ENCODE measurements around the gene ARMC9.

ARMC9 gene

GRCh38 chr2:231293163-231293562 lies 94.7 kb downstream of the ARMC9 start:
- Histone ChIP-seq H4K20me1 (ENCODE audit: insufficient read depth) (no peaks in the 10 kb centered on the region), H3K36me3 (ENCODE audit: insufficient read depth) (no peaks in the 10 kb centered on the region), H3K4me3 (IDR thresholded peaks at IDR 0.05; ENCODE audit: insufficient read depth, low read depth, low read length) (no peak overlapping the region), H3K4me1 (ENCODE audit: low read depth, poor library complexity, severe bottlenecking) (no peaks in the 10 kb centered on the region), H3K79me2 (ENCODE audit: insufficient read depth, low read depth) (no peaks in the 10 kb centered on the region), H3K27ac (no peak overlapping the region), H2AFZ (ENCODE audit: low read depth) (no peak overlapping the region), H3K9ac (no peak overlapping the region), H3K27me3 (ENCODE audit: insufficient read depth, low read depth) (no peaks in the 10 kb centered on the region), H3K4me2 (no peak overlapping the region)
- TF ChIP-seq, protein P1, sequence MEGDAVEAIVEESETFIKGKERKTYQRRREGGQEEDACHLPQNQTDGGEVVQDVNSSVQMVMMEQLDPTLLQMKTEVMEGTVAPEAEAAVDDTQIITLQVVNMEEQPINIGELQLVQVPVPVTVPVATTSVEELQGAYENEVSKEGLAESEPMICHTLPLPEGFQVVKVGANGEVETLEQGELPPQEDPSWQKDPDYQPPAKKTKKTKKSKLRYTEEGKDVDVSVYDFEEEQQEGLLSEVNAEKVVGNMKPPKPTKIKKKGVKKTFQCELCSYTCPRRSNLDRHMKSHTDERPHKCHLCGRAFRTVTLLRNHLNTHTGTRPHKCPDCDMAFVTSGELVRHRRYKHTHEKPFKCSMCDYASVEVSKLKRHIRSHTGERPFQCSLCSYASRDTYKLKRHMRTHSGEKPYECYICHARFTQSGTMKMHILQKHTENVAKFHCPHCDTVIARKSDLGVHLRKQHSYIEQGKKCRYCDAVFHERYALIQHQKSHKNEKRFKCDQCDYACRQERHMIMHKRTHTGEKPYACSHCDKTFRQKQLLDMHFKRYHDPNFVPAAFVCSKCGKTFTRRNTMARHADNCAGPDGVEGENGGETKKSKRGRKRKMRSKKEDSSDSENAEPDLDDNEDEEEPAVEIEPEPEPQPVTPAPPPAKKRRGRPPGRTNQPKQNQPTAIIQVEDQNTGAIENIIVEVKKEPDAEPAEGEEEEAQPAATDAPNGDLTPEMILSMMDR (conservative IDR thresholded peaks at IDR 0.05; ENCODE audit: low read depth, low read length) = no peak

- Histone ChIP-seq H3K4me1 (ENCODE audit: low read depth, poor library complexity, severe bottlenecking) (no peaks in the 10 kb centered on the region), H4K20me1 (ENCODE audit: insufficient read depth) (no peaks in the 10 kb centered on the region), H3K27me3 (ENCODE audit: insufficient read depth, low read depth) (no peaks in the 10 kb centered on the region), H3K9ac (no peak overlapping the region), H3K36me3 (ENCODE audit: insufficient read depth) (no peaks in the 10 kb centered on the region), H3K4me3 (IDR thresholded peaks at IDR 0.05; ENCODE audit: insufficient read depth, low read depth, low read length) (no peak overlapping the region), H3K27ac (no peak overlapping the region), H3K79me2 (ENCODE audit: insufficient read depth, low read depth) (no peaks in the 10 kb centered on the region), H2AFZ (ENCODE audit: low read depth) (no peak overlapping the region), H3K4me2 (no peak overlapping the region)
- TF ChIP-seq, protein P1 (conservative IDR thresholded peaks at IDR 0.05; ENCODE audit: low read depth, low read length) = no peak
Observed at GRCh38 chr2:231294116-231294515, 95.7 kb downstream of the ARMC9 start.

DNA sequence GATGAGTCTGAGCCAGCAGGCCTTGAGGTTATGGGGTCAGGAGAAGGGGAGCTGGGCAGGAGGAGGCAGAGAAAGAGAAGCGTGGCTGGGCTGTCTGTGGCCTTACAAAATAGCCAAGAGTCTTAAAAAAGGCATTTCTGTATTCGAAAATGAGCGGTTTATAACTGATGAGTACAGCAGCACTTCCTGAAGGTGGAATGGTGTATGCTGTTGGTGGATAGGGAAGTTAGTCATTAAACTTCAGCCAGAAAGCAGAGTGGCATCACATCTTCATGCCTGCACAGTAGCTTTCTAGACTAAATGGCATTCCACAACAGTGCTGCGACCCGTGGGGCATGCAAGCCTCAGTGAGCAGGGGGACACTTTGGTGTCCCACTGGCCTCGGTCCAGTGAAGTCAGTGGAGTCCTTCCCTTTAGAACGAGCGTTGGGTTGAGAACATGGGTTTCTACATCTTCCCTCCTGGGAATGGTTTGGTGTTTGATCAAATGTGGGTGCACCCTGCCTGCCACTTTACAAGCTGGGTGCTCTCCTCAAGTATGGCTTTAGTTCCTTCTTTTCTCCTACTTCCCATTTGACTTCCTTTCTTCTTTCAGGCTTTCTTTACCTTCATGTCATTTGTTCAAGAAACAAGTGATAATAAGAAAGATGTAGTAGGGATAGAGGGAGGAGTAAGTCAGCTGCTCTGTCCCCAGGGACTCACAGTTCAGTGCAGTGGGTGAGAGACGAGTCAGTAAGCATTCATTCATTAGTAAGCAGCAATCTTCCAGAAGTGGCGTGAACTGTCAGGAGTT lies 96.3 kb downstream of the ARMC9 start:
- Histone ChIP-seq H2AFZ (ENCODE audit: low read depth) (no peak overlapping the region), H3K9ac (no peak overlapping the region), H3K79me2 (ENCODE audit: insufficient read depth, low read depth) (no peaks in the 10 kb centered on the region), H3K27me3 (ENCODE audit: insufficient read depth, low read depth) (no peaks in the 10 kb centered on the region), H3K4me1 (ENCODE audit: low read depth, poor library complexity, severe bottlenecking) (no peaks in the 10 kb centered on the region), H3K27ac (no peak overlapping the region), H4K20me1 (ENCODE audit: insufficient read depth) (no peaks in the 10 kb centered on the region), H3K36me3 (ENCODE audit: insufficient read depth) (no peaks in the 10 kb centered on the region), H3K4me3 (IDR thresholded peaks at IDR 0.05; ENCODE audit: insufficient read depth, low read depth, low read length) (no peak overlapping the region), H3K4me2 (no peak overlapping the region)
- TF ChIP-seq, protein P1 (conservative IDR thresholded peaks at IDR 0.05; ENCODE audit: low read depth, low read length) = no peak

GRCh38 chr2:231295363-231295655 lies 96.9 kb downstream of the ARMC9 start:
- Histone ChIP-seq H3K9ac (no peak overlapping the region), H4K20me1 (ENCODE audit: insufficient read depth) (no peaks in the 10 kb centered on the region), H3K79me2 (ENCODE audit: insufficient read depth, low read depth) (no peaks in the 10 kb centered on the region), H3K36me3 (ENCODE audit: insufficient read depth) (no peaks in the 10 kb centered on the region), H3K27me3 (ENCODE audit: insufficient read depth, low read depth) (no peaks in the 10 kb centered on the region), H3K4me1 (ENCODE audit: low read depth, poor library complexity, severe bottlenecking) (no peaks in the 10 kb centered on the region), H3K27ac (no peak overlapping the region), H3K4me3 (IDR thresholded peaks at IDR 0.05; ENCODE audit: insufficient read depth, low read depth, low read length) (no peak overlapping the region), H2AFZ (ENCODE audit: low read depth) (no peak overlapping the region), H3K4me2 (no peak overlapping the region)
- TF ChIP-seq, protein P1 (conservative IDR thresholded peaks at IDR 0.05; ENCODE audit: low read depth, low read length) = no peak
